Measurements from ENCODE around the gene PLXNA2. TPM values are rescaled to one million over a fixed set of nuclear protein-coding genes. Genes with fewer than 3 reads are reported as not detected.

PLXNA2 gene
- total and polyA plus RNA-seq, 2 of the 8 experiments (the other 6 are each of a cell fraction or from before 2014, with no cell fraction given), result 0.33 to 1.5 TPM

DNA sequence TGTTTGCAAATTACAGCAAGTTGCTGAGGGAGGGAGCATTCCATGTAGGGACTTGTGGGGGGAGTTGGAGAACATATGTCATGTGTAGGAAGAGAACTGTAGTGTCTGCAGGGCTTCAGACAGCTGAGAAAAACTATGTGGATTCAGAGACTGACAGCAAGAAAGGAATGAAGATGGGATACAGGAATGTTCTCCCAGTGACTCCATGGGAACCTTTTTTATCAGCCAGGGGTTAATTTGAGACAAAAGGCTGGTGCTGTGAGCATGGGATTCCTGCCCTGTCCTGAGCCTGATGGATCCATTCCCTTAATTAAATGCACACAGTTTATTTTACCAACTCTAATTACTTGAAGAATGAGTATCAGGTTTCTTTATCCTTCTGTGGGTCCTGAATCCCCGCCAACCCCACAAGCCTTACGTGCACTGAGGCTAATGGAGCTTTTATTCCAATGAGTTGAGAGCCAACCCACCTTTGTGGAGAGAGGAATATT is 26.5 kb upstream of the PLXNA2 start:
- POLR2A ChIA-PET (ENCODE audit: partially characterized antibody), result no interaction called here
- H3K4me1 ChIP-seq (replicated peaks in 1 of 4; ENCODE audit: control insufficient read depth in 3 of 4, insufficient read depth in 4 of 4, low read length in 3 of 4), result peaks cover 0 to 3% (median 1%) of the 10 kb centered on the region in 4 experiments; a peak in 1 of 7 replicates

More for the DNA sequence above, 26.5 kb upstream of the PLXNA2 start:
- no peaks in the 10 kb centered on the region; the same call in 1 of the 2 replicates for H3K23me2 ChIP-seq (ENCODE audit: low read depth, low read length)
- DNase-seq (ENCODE audit: low read depth in 1 of 2, low spot score in 2 of 2), result no peak
- H2AFZ ChIP-seq (ENCODE audit: low read length), result no peak overlapping the region
- no peak overlapping the region for H3K9ac ChIP-seq (replicated peaks in 1 of 4; ENCODE audit: extremely low read depth in 1 of 4, low read depth in 3 of 4, low read length in 3 of 4)
- no peaks in the 10 kb centered on the region for H4K20me1 ChIP-seq (replicated peaks in 1 of 2; ENCODE audit: control insufficient read depth in 1 of 2, insufficient read depth in 2 of 2, low read length in 2 of 2)
- H3K4me2 ChIP-seq (ENCODE audit: insufficient read depth in 1 of 2, low read depth in 2 of 2, low read length in 2 of 2), result no peak overlapping the region
- H2BK20ac ChIP-seq (ENCODE audit: low read length), result no peak overlapping the region
- H3K27ac ChIP-seq (ENCODE audit: low read depth, low read length), result no peak overlapping the region
- no peak overlapping the region for H4K8ac ChIP-seq (ENCODE audit: extremely low read depth, insufficient read depth, low read length)
- CTCF ChIA-PET (ENCODE audit: partially characterized antibody), result interaction anchor here (0.6 to 2.8 kb wide), 4 partner anchors 18 to 977 kb away, joined by 3 to 11 read pairs (median 5); partner anchors contain the start of gene PLXNA2
- H3K56ac ChIP-seq (replicated peaks; ENCODE audit: insufficient read length, low read depth, low read length), result no peak overlapping the region
- no peaks in the 10 kb centered on the region for H3K79me2 ChIP-seq (ENCODE audit: control insufficient read depth in 1 of 2, insufficient read depth in 2 of 2, low read length in 2 of 2)
- H3K4ac ChIP-seq (replicated peaks; ENCODE audit: insufficient read length, low read depth, low read length), result no peak overlapping the region
- no peak overlapping the region for H4K91ac ChIP-seq (replicated peaks; ENCODE audit: insufficient read length, low read length)
- H3K27me3 ChIP-seq (replicated peaks in 1 of 4; ENCODE audit: control insufficient read depth in 3 of 4, extremely low read depth in 1 of 4, insufficient read depth in 3 of 4, low read length in 3 of 4), result no peaks in the 10 kb centered on the region; a peak in 1 of 7 replicates
- FAIRE-seq, result no peak
- no peaks in the 10 kb centered on the region for H3K79me1 ChIP-seq (ENCODE audit: low read depth, low read length)
- no peaks in the 10 kb centered on the region for H3K36me3 ChIP-seq (ENCODE audit: control insufficient read depth in 2 of 4, insufficient read depth in 4 of 4, low read length in 3 of 4)
- TF ChIP-seq GTF2F1 (IDR thresholded peaks at IDR 0.05; ENCODE audit: borderline replicate concordance, low read depth, low read length), result no peak
- TF ChIP-seq TCF12 (IDR thresholded peaks at IDR 0.05; ENCODE audit: low read depth, low read length), result no peak
- TF ChIP-seq EGR1 (IDR thresholded peaks at IDR 0.05; ENCODE audit: borderline replicate concordance, low read depth, low read length), result no peak
- TF ChIP-seq CREB1 (IDR thresholded peaks at IDR 0.05), result no peak
- no peak overlapping the region for H2BK120ac ChIP-seq (replicated peaks; ENCODE audit: low read depth, low read length)
- H2BK5ac ChIP-seq (ENCODE audit: low read depth, low read length), result no peak overlapping the region
- H2AK5ac ChIP-seq (ENCODE audit: low read depth, low read length), result no peak overlapping the region
- no peak overlapping the region for H3K14ac ChIP-seq (ENCODE audit: insufficient read length)
- no peak overlapping the region for H3K4me3 ChIP-seq (ENCODE audit: extremely low read depth in 1 of 4, insufficient read depth in 2 of 4, low read depth in 3 of 4, low read length in 4 of 4)
- H2BK15ac ChIP-seq (ENCODE audit: low read length), result no peak overlapping the region
- no peak overlapping the region for H2BK12ac ChIP-seq (ENCODE audit: low read depth, low read length)
- H4K5ac ChIP-seq (ENCODE audit: insufficient read length, low read depth, low read length), result no peak overlapping the region
- H3K9me3 ChIP-seq (ENCODE audit: insufficient read depth in 2 of 2, low read depth in 1 of 2, low read length in 1 of 2), result no peaks in the 10 kb centered on the region
- no peak overlapping the region for H3K18ac ChIP-seq (ENCODE audit: extremely low read depth, low read length)
- 38% methylated on average over 2 of the region's 2 CpGs; no CpG with 5 or more reads in 1 of the 2 experiments for WGBS, 2 experiments (ENCODE audit: extremely low coverage in 1 of 2, insufficient coverage in 1 of 2, insufficient read length in 1 of 2, insufficient replicate concordance in 2 of 2, low coverage in 1 of 2, low lambda C conversion rate in 2 of 2, missing lambda C conversion rate in 1 of 2)
- no peak overlapping the region for H3K23ac ChIP-seq (ENCODE audit: insufficient read length)
